ENCODE results near the gene HPS1.

DNA sequence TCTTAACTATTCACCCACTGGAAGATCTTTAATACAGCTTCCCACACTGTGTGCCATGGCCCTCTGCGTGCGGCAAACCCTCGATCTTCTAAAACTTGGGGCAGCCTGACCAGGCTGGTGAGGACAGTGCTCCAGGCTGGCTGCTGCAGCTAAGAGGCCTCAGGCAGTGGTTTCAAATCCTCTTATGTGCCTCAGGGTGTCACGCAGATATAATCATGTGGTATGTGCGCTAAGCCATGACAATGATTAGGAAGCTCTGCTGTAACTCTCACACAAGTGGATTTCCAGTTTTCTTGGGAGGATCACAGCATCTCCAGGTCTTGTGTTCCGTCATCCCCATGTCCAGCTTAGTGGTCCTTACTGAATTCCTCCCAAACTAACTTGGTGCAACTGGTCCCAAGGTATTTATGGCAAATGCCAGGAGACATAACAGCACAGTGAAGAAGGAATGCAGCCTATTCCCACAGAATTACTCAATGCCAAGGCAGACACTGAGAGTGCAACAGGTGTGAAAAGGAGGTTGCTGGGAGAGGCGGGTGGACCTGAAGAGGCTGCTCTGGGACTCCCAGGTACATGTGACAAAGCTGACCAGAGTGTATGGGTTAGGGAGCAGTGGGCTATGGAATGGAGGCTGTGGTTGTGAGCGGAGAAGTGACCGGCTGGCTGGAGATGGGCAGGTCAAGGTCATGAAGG is 2.3 kb downstream of the HPS1 start:
- TF ChIP-seq, protein P1, sequence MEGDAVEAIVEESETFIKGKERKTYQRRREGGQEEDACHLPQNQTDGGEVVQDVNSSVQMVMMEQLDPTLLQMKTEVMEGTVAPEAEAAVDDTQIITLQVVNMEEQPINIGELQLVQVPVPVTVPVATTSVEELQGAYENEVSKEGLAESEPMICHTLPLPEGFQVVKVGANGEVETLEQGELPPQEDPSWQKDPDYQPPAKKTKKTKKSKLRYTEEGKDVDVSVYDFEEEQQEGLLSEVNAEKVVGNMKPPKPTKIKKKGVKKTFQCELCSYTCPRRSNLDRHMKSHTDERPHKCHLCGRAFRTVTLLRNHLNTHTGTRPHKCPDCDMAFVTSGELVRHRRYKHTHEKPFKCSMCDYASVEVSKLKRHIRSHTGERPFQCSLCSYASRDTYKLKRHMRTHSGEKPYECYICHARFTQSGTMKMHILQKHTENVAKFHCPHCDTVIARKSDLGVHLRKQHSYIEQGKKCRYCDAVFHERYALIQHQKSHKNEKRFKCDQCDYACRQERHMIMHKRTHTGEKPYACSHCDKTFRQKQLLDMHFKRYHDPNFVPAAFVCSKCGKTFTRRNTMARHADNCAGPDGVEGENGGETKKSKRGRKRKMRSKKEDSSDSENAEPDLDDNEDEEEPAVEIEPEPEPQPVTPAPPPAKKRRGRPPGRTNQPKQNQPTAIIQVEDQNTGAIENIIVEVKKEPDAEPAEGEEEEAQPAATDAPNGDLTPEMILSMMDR (IDR thresholded peaks at IDR 0.05): no peak
- TF ChIP-seq POLR2A (IDR thresholded peaks at IDR 0.05): no peak

Data from esophagus squamous epithelium (tissue), 4 donors.